DND-41 (cell line): ENCODE data around the gene TIGD3.

Experiments used
- CTCF ChIP-seq: IDR thresholded peaks from 2 replicates; pipeline ENCODE4 v1.5.1; 2012; ENCODE audit warnings: borderline replicate concordance, low read length, moderate library complexity, mild to moderate bottlenecking; ENCODE audit not compliant: poor library complexity, severe bottlenecking; ENCODE audit errors: extremely low read depth
- EZH2 ChIP-seq: IDR thresholded peaks from 3 replicates; pipeline ENCODE4 v1.6.1; 2012; ENCODE audit warnings: borderline replicate concordance, low read depth, mild to moderate bottlenecking, moderate library complexity, low read length, inconsistent platforms; ENCODE audit not compliant: severe bottlenecking

DNA sequence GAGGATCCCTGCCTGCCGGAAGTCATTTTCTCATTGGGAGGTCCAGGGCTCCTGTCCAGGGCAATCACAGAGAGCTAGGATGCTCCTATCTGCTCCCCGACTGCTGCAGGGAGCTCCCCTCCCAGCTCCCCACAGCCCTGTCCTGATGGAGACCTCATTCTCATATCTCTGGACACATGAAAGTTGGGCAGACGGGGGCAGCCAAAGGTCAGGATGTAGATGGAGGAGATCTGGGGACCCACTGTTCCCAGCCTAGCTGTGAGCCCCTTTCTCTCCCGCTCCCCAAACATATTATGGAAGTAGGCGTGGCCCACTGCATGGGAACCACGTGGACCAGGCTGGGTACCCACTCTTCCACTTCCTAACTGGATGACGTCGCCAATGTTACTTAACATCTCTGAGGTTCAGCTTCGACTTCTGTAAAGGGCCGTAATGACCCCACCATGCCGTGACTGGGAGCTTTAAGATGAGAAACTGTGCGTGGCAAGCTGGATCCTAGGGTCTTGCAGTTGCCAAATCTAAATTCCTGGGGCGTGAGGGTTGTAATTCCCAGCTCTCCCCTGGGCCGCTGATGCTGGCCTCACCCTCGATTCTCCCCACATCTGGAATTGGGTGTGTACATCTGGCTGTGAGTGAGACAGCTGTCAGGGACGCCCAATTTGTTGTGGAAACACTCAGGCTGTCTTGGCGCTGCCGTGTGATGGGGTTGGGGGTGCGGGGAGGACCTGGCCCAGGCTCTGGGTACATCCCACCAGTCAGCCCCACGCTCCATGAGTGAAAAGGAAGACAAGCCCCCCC lies 38.1 kb upstream of the TIGD3 start:
- TF ChIP-seq EZH2 (no peak), CTCF (no peak)
